Measurements from ENCODE around the gene ASPN. TPM values are rescaled to one million over a fixed set of nuclear protein-coding genes. Genes with fewer than 3 reads are reported as not detected.

ASPN gene
- total and polyA plus RNA-seq, 2 experiments from 2014 or later = 0.82 TPM; not detected in 1

GRCh38 chr9:92514635-92515034 is 32.3 kb upstream of the ASPN start:
- no peak overlapping the region for H3K27ac ChIP-seq (ENCODE audit: low read depth)
- H4K20me1 ChIP-seq (replicated peaks; ENCODE audit: insufficient read depth) = no peaks in the 10 kb centered on the region
- no peak overlapping the region for H3K4me3 Mint-ChIP-seq
- H3F3A ChIP-seq (replicated peaks; ENCODE audit: low read depth) = no peaks in the 10 kb centered on the region
- H3K36me3 ChIP-seq (ENCODE audit: insufficient read depth) = no peaks in the 10 kb centered on the region
- H3K9me2 ChIP-seq (ENCODE audit: insufficient read depth) = no peaks in the 10 kb centered on the region
- DNase-seq (ENCODE audit: low spot score) (no peak), ATAC-seq (no peak)
- no peaks in the 10 kb centered on the region for H3K27me3 ChIP-seq (ENCODE audit: insufficient read depth)
- no peak overlapping the region for H3K4me2 ChIP-seq
- H3K4me3 ChIP-seq = no peak overlapping the region
- H3K4me1 ChIP-seq (ENCODE audit: insufficient read depth) = peaks cover 7% of the 10 kb centered on the region; the same call in 1 of the 2 replicates
- H3K79me2 ChIP-seq (replicated peaks; ENCODE audit: insufficient read depth) = no peaks in the 10 kb centered on the region
- H3K27me3 Mint-ChIP-seq (ENCODE audit: insufficient read depth, low read depth, poor library complexity) = peaks cover 8% of the 10 kb centered on the region
- no peaks in the 10 kb centered on the region for H3K9me3 Mint-ChIP-seq
- H3K36me3 Mint-ChIP-seq (ENCODE audit: low read depth) = no peaks in the 10 kb centered on the region
- peaks cover 6% of the 10 kb centered on the region; the same call in 2 of the 3 replicates for H3K4me1 Mint-ChIP-seq
- H3K27ac Mint-ChIP-seq = no peak overlapping the region
- TF ChIP-seq REST (IDR thresholded peaks at IDR 0.05; ENCODE audit: unreplicated experiment) (no peak), STAT1 (IDR thresholded peaks at IDR 0.05; ENCODE audit: unreplicated experiment) (no peak), EZH2phosphoT487 (IDR thresholded peaks at IDR 0.05; ENCODE audit: unreplicated experiment) (no peak), JUNB (IDR thresholded peaks at IDR 0.05; ENCODE audit: unreplicated experiment) (no peak), EZH2 (IDR thresholded peaks at IDR 0.05; ENCODE audit: low read depth, unreplicated experiment) (no peak), POLR2AphosphoS5 (IDR thresholded peaks at IDR 0.05; ENCODE audit: low read depth) (no peak), ZNF331 (CRISPR knock-in tag; IDR thresholded peaks at IDR 0.05; ENCODE audit: low read depth) (no peak), ZNF462 (CRISPR knock-in tag; IDR thresholded peaks at IDR 0.05) (no peak)
- no peak overlapping the region for H2AFZ ChIP-seq

All from GM23338 (cell line).